H9 (cell line): ENCODE data around the gene DMXL1. TPM values are rescaled to one million over a fixed set of nuclear protein-coding genes. Genes with fewer than 3 reads are reported as not detected.

ENCODE experiments used
- DNase-seq: peaks from one replicate; pipeline ENCODE4 v3.0.0-alpha.2; 2017
- H2AFZ ChIP-seq: one replicate; pipeline ENCODE4 v1.6.1; 2013; ENCODE audit warnings: mild to moderate bottlenecking, low read length, control low read depth, moderate library complexity
- H2AK5ac ChIP-seq: 2 replicates; pipeline ENCODE4 v1.6.1; 2013; ENCODE audit warnings: low read length, control low read depth, mixed read lengths; ENCODE audit not compliant: insufficient read length
- H2BK120ac ChIP-seq: one replicate; pipeline ENCODE4 v1.6.1; 2013; ENCODE audit warnings: low read depth, mild to moderate bottlenecking, low read length, control low read depth, inconsistent platforms; ENCODE audit not compliant: poor library complexity, severe bottlenecking
- H2BK12ac ChIP-seq: 2 replicates; pipeline ENCODE4 v1.6.1; 2013; ENCODE audit warnings: low read length, control low read depth, mixed read lengths, low read depth; ENCODE audit not compliant: insufficient read length
- H2BK15ac ChIP-seq: 2 replicates; pipeline ENCODE4 v1.6.1; 2013; ENCODE audit warnings: low read depth, low read length, control low read depth
- H2BK20ac ChIP-seq: one replicate; pipeline ENCODE4 v1.6.1; 2013; ENCODE audit warnings: low read depth, mild to moderate bottlenecking, low read length, control low read depth, inconsistent platforms; ENCODE audit not compliant: poor library complexity, severe bottlenecking
- H2BK5ac ChIP-seq: 2 replicates; pipeline ENCODE4 v1.6.1; 2013; ENCODE audit warnings: low read length, control low read depth, mixed read lengths; ENCODE audit not compliant: insufficient read length
- H3K14ac ChIP-seq: 2 replicates; pipeline ENCODE4 v1.6.1; 2013; ENCODE audit warnings: low read length, control low read depth; ENCODE audit not compliant: insufficient read depth
- H3K18ac ChIP-seq: 2 replicates; pipeline ENCODE4 v1.6.1; 2013; ENCODE audit warnings: low read depth, mild to moderate bottlenecking, mixed read lengths, low read length, control low read depth; ENCODE audit not compliant: insufficient read length
- H3K23ac ChIP-seq: 2 replicates; pipeline ENCODE4 v1.6.1; 2013; ENCODE audit warnings: low read length, control low read depth, mixed read lengths, low read depth; ENCODE audit not compliant: insufficient read length
- H3K23me2 ChIP-seq: 2 replicates; pipeline ENCODE4 v1.6.1; 2013; ENCODE audit warnings: low read depth, mild to moderate bottlenecking, mixed read lengths, low read length, control low read depth; ENCODE audit not compliant: insufficient read length, poor library complexity, severe bottlenecking
- H3K27ac ChIP-seq: 2 replicates; pipeline ENCODE4 v1.5.1; 2013; ENCODE audit warnings: low read length, control low read depth, mixed read lengths, low read depth; ENCODE audit not compliant: insufficient read length
- H3K27me3 ChIP-seq: 2 replicates; pipeline ENCODE4 v1.6.1; 2013; ENCODE audit warnings: low read length, control low read depth, inconsistent platforms; ENCODE audit not compliant: insufficient read depth
- H3K4ac ChIP-seq: 2 replicates; pipeline ENCODE4 v1.6.1; 2013; ENCODE audit warnings: low read depth, mild to moderate bottlenecking, control low read depth, inconsistent platforms, low read length, moderate library complexity
- H3K4me1 ChIP-seq: 2 replicates; pipeline ENCODE4 v1.6.1; 2013; ENCODE audit warnings: low read length, control low read depth, inconsistent platforms; ENCODE audit not compliant: insufficient read depth
- H3K4me2 ChIP-seq: 2 replicates; pipeline ENCODE4 v1.6.1; 2013; ENCODE audit warnings: low read length, control low read depth, mixed read lengths; ENCODE audit not compliant: insufficient read length, insufficient read depth
- H3K56ac ChIP-seq: 2 replicates; pipeline ENCODE4 v1.6.1; 2013; ENCODE audit warnings: low read depth, mild to moderate bottlenecking, mixed read lengths, low read length, control low read depth; ENCODE audit not compliant: insufficient read length
- H3K79me1 ChIP-seq: 2 replicates; pipeline ENCODE4 v1.6.1; 2013; ENCODE audit warnings: low read depth, mild to moderate bottlenecking, moderate library complexity, low read length, control low read depth, inconsistent platforms; ENCODE audit not compliant: insufficient read depth, poor library complexity, severe bottlenecking
- H3K79me2 ChIP-seq: 2 replicates; pipeline ENCODE4 v1.6.1; 2013; ENCODE audit warnings: low read length, control low read depth, inconsistent platforms; ENCODE audit not compliant: insufficient read depth
- H3K9ac ChIP-seq: 2 replicates; pipeline ENCODE4 v1.6.1; 2013; ENCODE audit warnings: low read length, control low read depth, mixed read lengths; ENCODE audit not compliant: insufficient read length; ENCODE audit errors: extremely low read depth
- H3K9me3 ChIP-seq: one replicate; pipeline ENCODE4 v1.6.1; 2013; ENCODE audit warnings: low read depth, low read length, inconsistent platforms; ENCODE audit not compliant: control insufficient read depth
- H3T11ph ChIP-seq: one replicate; pipeline ENCODE4 v1.6.1; 2013; ENCODE audit warnings: mild to moderate bottlenecking, low read length, control low read depth, inconsistent platforms
- H4K20me1 ChIP-seq: one replicate; pipeline ENCODE4 v1.6.1; 2013; ENCODE audit not compliant: control insufficient read depth, insufficient read length, insufficient read depth
- H4K5ac ChIP-seq: 2 replicates; pipeline ENCODE4 v1.6.1; 2013; ENCODE audit warnings: low read depth, mild to moderate bottlenecking, mixed read lengths, low read length, control low read depth; ENCODE audit not compliant: insufficient read length
- H4K8ac ChIP-seq: replicated peaks from 2 replicates; pipeline ENCODE4 v1.6.1; 2013; ENCODE audit warnings: low read length, control low read depth, mixed read lengths, low read depth; ENCODE audit not compliant: insufficient read length
- H4K91ac ChIP-seq: 2 replicates; pipeline ENCODE4 v1.6.1; 2013; ENCODE audit warnings: low read depth, mild to moderate bottlenecking, moderate library complexity, mixed read lengths, low read length, control low read depth; ENCODE audit not compliant: insufficient read length
- H3K27ac Mint-ChIP-seq, 3 experiments: 2 replicates in 2 of 3; 3 replicates in 1 of 3; pipeline ENCODE4 v1.8.0; 2020 to 2021; ENCODE audit warnings: mixed read lengths in 3 of 3, mild to moderate bottlenecking in 1 of 3, moderate library complexity in 1 of 3
- H3K27me3 Mint-ChIP-seq: 2 replicates; pipeline ENCODE4 v1.8.0; 2021; ENCODE audit warnings: low read depth, mild to moderate bottlenecking, moderate library complexity, mixed read lengths
- H3K36me3 Mint-ChIP-seq, 3 experiments: 2 replicates in 2 of 3; 3 replicates in 1 of 3; pipeline ENCODE4 v1.8.0; 2020 to 2021; ENCODE audit warnings: low read depth in 3 of 3, mixed read lengths in 3 of 3; ENCODE audit not compliant: insufficient read depth in 1 of 3
- H3K4me1 Mint-ChIP-seq, 2 experiments: 2 replicates each; pipeline ENCODE4 v1.8.0; 2020; ENCODE audit warnings: mixed read lengths in 2 of 2
- H3K4me3 Mint-ChIP-seq, 2 experiments: 2 replicates in 1 of 2; 3 replicates in 1 of 2; pipeline ENCODE4 v1.8.0; 2020 to 2021; ENCODE audit warnings: mild to moderate bottlenecking in 2 of 2, mixed read lengths in 2 of 2, moderate library complexity in 1 of 2
- H3K9me3 Mint-ChIP-seq, 2 experiments: 2 replicates in 1 of 2; 3 replicates in 1 of 2; pipeline ENCODE4 v1.8.0; 2020; ENCODE audit warnings: mild to moderate bottlenecking in 2 of 2, mixed read lengths in 2 of 2, moderate library complexity in 1 of 2
- CTCF ChIP-seq: fragments of 200-600 bp; sonication (generic); conservative IDR thresholded peaks from 3 replicates; pipeline ENCODE4 v1.8.0; 2021; ENCODE audit warnings: antibody characterized with exemption, mild to moderate bottlenecking
- WGBS: extraction: QIAGEN DNeasy Blood & Tissue Kit; methylation state at CpG from one replicate; pipeline ENCODE4 v1.1.7; 2013; ENCODE audit warnings: missing lambda C conversion rate, low lambda C conversion rate, mixed read lengths; ENCODE audit not compliant: insufficient read length; ENCODE audit errors: extremely low coverage; 5-methylcytosine and 5-hydroxymethylcytosine counted together
- total RNA-seq: library from RNA; stranded (reverse); gene quantifications from 2 replicates; pipeline ENCODE4 v1.2.1, GENCODE V29; 2021

The DMXL1 gene
- total RNA-seq, 1 experiment from 2014 or later, result 63.5 TPM

- no peak overlapping the region for H3K14ac ChIP-seq
- H3K18ac ChIP-seq, result no peak overlapping the region
- no peaks in the 10 kb centered on the region for H3K36me3 Mint-ChIP-seq
- DNase-seq, result no peak
- no peak overlapping the region for H3K27ac ChIP-seq
- H2BK15ac ChIP-seq, result no peak overlapping the region
- no peak overlapping the region for H4K5ac ChIP-seq
- no peaks in the 10 kb centered on the region for H3K79me1 ChIP-seq
- H3K4me2 ChIP-seq, result no peak overlapping the region
- H2BK20ac ChIP-seq, result no peak overlapping the region
- H3K23me2 ChIP-seq, result no peaks in the 10 kb centered on the region
- peaks cover 24 to 30% of the 10 kb centered on the region in 2 experiments for H3K4me1 Mint-ChIP-seq
- H4K8ac ChIP-seq, result no peak overlapping the region
- no peaks in the 10 kb centered on the region for H3K27me3 ChIP-seq
- no peak for TF ChIP-seq CTCF
- no peak overlapping the region for H3K23ac ChIP-seq
- H2BK5ac ChIP-seq, result no peak overlapping the region
- H3K27me3 Mint-ChIP-seq, result no peaks in the 10 kb centered on the region
- H2AK5ac ChIP-seq, result no peak overlapping the region
- no peak overlapping the region for H2BK120ac ChIP-seq
- H3K4me1 ChIP-seq, result peaks cover 3% of the 10 kb centered on the region; the same call in 1 of the 2 replicates
- H3K79me2 ChIP-seq, result no peaks in the 10 kb centered on the region
- H4K20me1 ChIP-seq, result no peaks in the 10 kb centered on the region
- no peak overlapping the region for H3T11ph ChIP-seq
- H3K56ac ChIP-seq, result no peak overlapping the region
- no peak overlapping the region for H2BK12ac ChIP-seq
- H3K9ac ChIP-seq, result no peak overlapping the region
- no peak overlapping the region; a peak in 1 of 5 replicates for H3K4me3 Mint-ChIP-seq
- H3K9me3 Mint-ChIP-seq, result no peaks in the 10 kb centered on the region; a peak in 1 of 5 replicates
- H3K9me3 ChIP-seq, result no peaks in the 10 kb centered on the region
- no peak overlapping the region for H2AFZ ChIP-seq
- H4K91ac ChIP-seq, result no peak overlapping the region
- peak overlapping the region; percentile 2 to 82 (median 27); a peak in 5 of 7 replicates for H3K27ac Mint-ChIP-seq
- H3K4ac ChIP-seq, result no peak overlapping the region
- WGBS, result no CpG with 5 or more reads among the region's 3 CpGs
These were observed 37.8 kb upstream of the DMXL1 start for GRCh38 chr5:119033135-119033534.
